Measurements from ENCODE around the gene FBXO38.

- TF ChIP-seq CTCF (IDR thresholded peaks at IDR 0.05) = no peak
- TF ChIP-seq POLR2AphosphoS5 (IDR thresholded peaks at IDR 0.05) = no peak
- TF ChIP-seq POLR2A (IDR thresholded peaks at IDR 0.05) = no peak
Measured at GRCh38 chr5:148395031-148395430, 11.3 kb downstream of the FBXO38 start.
